ENCODE results near the gene KRTAP2-2. TPM values are rescaled to one million over a fixed set of nuclear protein-coding genes. Genes with fewer than 3 reads are reported as not detected.
"Not testable (repeated sequence)": the region's sequence is repeated elsewhere in the genome, so short reads cannot be mapped to it uniquely, and the experiment has no call there.

KRTAP2-2 gene
- not detected in 2 replicates for total RNA-seq (2014; rRNA removed; shearing (Covaris generic))

- not testable (repeated sequence) for H3K4me3 ChIP-seq (ENCODE audit: insufficient read depth, low read depth, low read length); DNase-seq; H3K27me3 ChIP-seq (ENCODE audit: control insufficient read depth, insufficient read depth, low read length); H3K36me3 ChIP-seq (replicated peaks; ENCODE audit: control insufficient read depth, insufficient read depth, low read length)
These were observed at the start of gene KRTAP2-2 for GRCh38 chr17:41055130-41055529. KRTAP2-2 (minus strand) TSS chr17:41055230; CDS start chr17:41055211, 19 bp downstream.

- H3K4me3 ChIP-seq (ENCODE audit: insufficient read depth, low read depth, low read length); DNase-seq; H3K27me3 ChIP-seq (ENCODE audit: control insufficient read depth, insufficient read depth, low read length); H3K36me3 ChIP-seq (replicated peaks; ENCODE audit: control insufficient read depth, insufficient read depth, low read length): not testable (repeated sequence)
These were observed 49.5 kb upstream of the KRTAP2-2 start for GRCh38 chr17:41104386-41105038.

- H3K36me3 ChIP-seq (replicated peaks; ENCODE audit: control insufficient read depth, insufficient read depth, low read length), result no peaks in the 10 kb centered on the region
- no peak for DNase-seq
- no peaks in the 10 kb centered on the region for H3K27me3 ChIP-seq (ENCODE audit: control insufficient read depth, insufficient read depth, low read length)
- H3K4me3 ChIP-seq (ENCODE audit: insufficient read depth, low read depth, low read length), result no peak overlapping the region
These were observed 48.9 kb upstream of the KRTAP2-2 start for GRCh38 chr17:41103896-41104295.

- Histone ChIP-seq H3K4me3 (ENCODE audit: insufficient read depth, low read depth, low read length) (no peak within 1 kb of the TSS), H3K27me3 (ENCODE audit: control insufficient read depth, insufficient read depth, low read length) (no peaks in the 10 kb centered on the region), H3K36me3 (replicated peaks; ENCODE audit: control insufficient read depth, insufficient read depth, low read length) (no peaks in the 10 kb centered on the region)
- DNase-seq, result peak; percentile 38
These were observed 46.7 kb upstream of the KRTAP2-2 start, which contains the start of gene KRTAP4-16 for GRCh38 chr17:41101586-41102259. KRTAP4-16 (minus strand) TSS chr17:41102209; CDS start chr17:41102209, 0 bp downstream.

- not testable (repeated sequence) for DNase-seq
These were observed 44.9 kb upstream of the KRTAP2-2 start for GRCh38 chr17:41099682-41100480.

GRCh38 chr17:41098481-41098880 lies 43.5 kb upstream of the KRTAP2-2 start:
- DNase-seq, result no peak
- Histone ChIP-seq H3K27me3 (ENCODE audit: control insufficient read depth, insufficient read depth, low read length) (no peaks in the 10 kb centered on the region), H3K36me3 (replicated peaks; ENCODE audit: control insufficient read depth, insufficient read depth, low read length) (no peaks in the 10 kb centered on the region)

More at GRCh38 chr17:41099682-41100480, 44.9 kb upstream of the KRTAP2-2 start:
- not testable (repeated sequence) for H3K27me3 ChIP-seq (ENCODE audit: control insufficient read depth, insufficient read depth, low read length); H3K36me3 ChIP-seq (replicated peaks; ENCODE audit: control insufficient read depth, insufficient read depth, low read length); H3K4me3 ChIP-seq (ENCODE audit: insufficient read depth, low read depth, low read length)

GRCh38 chr17:41098042-41098441 lies 43.0 kb upstream of the KRTAP2-2 start, which contains the start of gene KRTAP4-8:
KRTAP4-8 (minus strand) TSS chr17:41098142; CDS start chr17:41098084, 58 bp downstream.
- Histone ChIP-seq H3K27me3 (ENCODE audit: control insufficient read depth, insufficient read depth, low read length) (no peaks in the 10 kb centered on the region), H3K36me3 (replicated peaks; ENCODE audit: control insufficient read depth, insufficient read depth, low read length) (no peaks in the 10 kb centered on the region), H3K4me3 (ENCODE audit: insufficient read depth, low read depth, low read length) (no peak within 1 kb of the TSS)
- no peak for DNase-seq

More at GRCh38 chr17:41098481-41098880, 43.5 kb upstream of the KRTAP2-2 start:
- H3K4me3 ChIP-seq (ENCODE audit: insufficient read depth, low read depth, low read length), result no peak overlapping the region

GRCh38 chr17:41096055-41096454 lies 41.0 kb upstream of the KRTAP2-2 start:
- Histone ChIP-seq H3K4me3 (ENCODE audit: insufficient read depth, low read depth, low read length) (no peak overlapping the region), H3K27me3 (ENCODE audit: control insufficient read depth, insufficient read depth, low read length) (no peaks in the 10 kb centered on the region), H3K36me3 (replicated peaks; ENCODE audit: control insufficient read depth, insufficient read depth, low read length) (no peaks in the 10 kb centered on the region)
- no peak for DNase-seq

GRCh38 chr17:41088760-41089352 lies 33.8 kb upstream of the KRTAP2-2 start:
- not testable (repeated sequence) for H3K27me3 ChIP-seq (ENCODE audit: control insufficient read depth, insufficient read depth, low read length); DNase-seq; H3K36me3 ChIP-seq (replicated peaks; ENCODE audit: control insufficient read depth, insufficient read depth, low read length); H3K4me3 ChIP-seq (ENCODE audit: insufficient read depth, low read depth, low read length)

GRCh38 chr17:41084100-41084856 lies 29.2 kb upstream of the KRTAP2-2 start, which contains the start of gene KRTAP4-7:
KRTAP4-7 (plus strand) TSS chr17:41084150; CDS start chr17:41084207, 57 bp downstream.
- H3K27me3 ChIP-seq (ENCODE audit: control insufficient read depth, insufficient read depth, low read length); DNase-seq; H3K36me3 ChIP-seq (replicated peaks; ENCODE audit: control insufficient read depth, insufficient read depth, low read length); H3K4me3 ChIP-seq (ENCODE audit: insufficient read depth, low read depth, low read length): not testable (repeated sequence)

- not testable (repeated sequence) for DNase-seq
These were observed 28.4 kb upstream of the KRTAP2-2 start for GRCh38 chr17:41083427-41083826.

GRCh38 chr17:41082626-41083025 lies 27.6 kb upstream of the KRTAP2-2 start:
- Histone ChIP-seq H3K4me3 (ENCODE audit: insufficient read depth, low read depth, low read length) (no peak overlapping the region), H3K36me3 (replicated peaks; ENCODE audit: control insufficient read depth, insufficient read depth, low read length) (no peaks in the 10 kb centered on the region), H3K27me3 (ENCODE audit: control insufficient read depth, insufficient read depth, low read length) (no peaks in the 10 kb centered on the region)
- no peak for DNase-seq

More at GRCh38 chr17:41083427-41083826, 28.4 kb upstream of the KRTAP2-2 start:
- H3K4me3 ChIP-seq (ENCODE audit: insufficient read depth, low read depth, low read length); H3K36me3 ChIP-seq (replicated peaks; ENCODE audit: control insufficient read depth, insufficient read depth, low read length); H3K27me3 ChIP-seq (ENCODE audit: control insufficient read depth, insufficient read depth, low read length): not testable (repeated sequence)

- H3K36me3 ChIP-seq (replicated peaks; ENCODE audit: control insufficient read depth, insufficient read depth, low read length), result no peaks in the 10 kb centered on the region
- H3K4me3 ChIP-seq (ENCODE audit: insufficient read depth, low read depth, low read length), result no peak overlapping the region
- DNase-seq, result no peak
- H3K27me3 ChIP-seq (ENCODE audit: control insufficient read depth, insufficient read depth, low read length), result no peaks in the 10 kb centered on the region
These were observed 21.8 kb upstream of the KRTAP2-2 start for GRCh38 chr17:41076788-41077187.

Data from H7 (cell line).